Measurements from ENCODE around the gene LENG8.

LENG8 gene

DNA sequence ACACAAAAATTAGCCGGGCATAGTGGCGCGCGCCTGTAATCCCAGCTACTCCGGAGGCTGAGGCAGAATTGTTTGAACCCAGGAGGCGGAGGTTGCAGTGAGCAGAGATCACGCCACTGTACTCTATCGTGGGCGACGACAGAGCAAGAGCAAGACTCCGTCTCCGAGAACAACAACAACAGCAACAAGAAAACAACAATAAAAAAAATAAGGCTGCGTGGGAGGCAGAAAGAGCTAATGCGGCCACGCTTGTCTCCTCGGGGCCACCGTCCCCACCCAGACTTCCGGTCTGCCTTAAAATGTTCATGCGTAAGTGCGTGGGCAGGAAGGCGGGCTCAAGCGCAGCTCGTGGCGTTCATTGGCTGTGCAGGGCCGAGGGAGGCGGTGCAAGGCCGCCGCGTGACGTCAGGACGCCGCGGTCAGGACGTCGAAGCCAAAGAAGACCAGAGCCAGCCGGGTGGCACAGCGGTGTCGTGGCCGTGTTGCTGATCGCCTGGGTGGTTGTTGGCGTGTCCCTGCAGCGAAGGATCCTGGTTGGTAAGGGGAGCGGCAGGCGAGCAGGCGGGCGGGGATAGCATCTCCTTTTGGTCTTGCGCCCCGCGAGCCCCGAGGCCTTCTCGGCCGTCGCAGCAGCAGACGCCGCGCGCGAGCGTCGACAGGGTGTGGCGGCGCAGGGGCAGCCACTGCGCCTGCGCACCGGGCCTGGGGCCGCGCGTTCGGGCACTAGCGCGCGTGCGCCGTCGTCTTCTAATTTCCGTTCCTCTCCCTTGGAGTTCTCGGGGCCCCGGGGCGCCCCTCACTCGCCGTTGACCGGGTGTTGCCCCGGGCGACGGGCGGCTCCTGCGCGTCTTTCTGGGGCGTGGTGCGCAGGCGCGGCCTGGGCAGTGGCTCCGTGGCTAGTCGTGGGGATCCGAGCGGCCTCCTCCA, at the start of gene LENG8:
LENG8 (plus strand) TSS at position 426 of the 927 bp plus-strand sequence. CDS start 2,146 bp downstream, outside the sequence.
- DNase-seq = peak; percentile 99

DNA sequence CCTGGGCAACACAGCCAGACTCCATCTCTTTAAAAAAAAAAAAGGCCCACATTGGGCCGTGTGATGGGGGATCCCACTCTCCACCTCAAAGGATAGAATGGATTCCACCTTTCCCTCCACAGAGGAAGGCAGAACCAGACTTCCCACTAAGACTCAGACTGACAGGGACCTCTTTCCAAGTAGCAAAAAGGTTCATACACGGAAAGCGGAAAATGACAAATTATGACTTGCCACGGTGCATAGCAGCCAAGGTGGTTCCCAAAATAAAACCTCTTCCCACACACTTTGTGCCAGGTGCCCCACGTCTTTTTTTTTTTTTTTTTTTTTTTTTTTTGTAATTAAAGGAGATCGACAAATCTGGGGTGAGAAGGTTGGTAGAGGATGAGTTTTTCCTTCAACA, 48.1 kb upstream of the LENG8 start:
- no peak for DNase-seq

DNA sequence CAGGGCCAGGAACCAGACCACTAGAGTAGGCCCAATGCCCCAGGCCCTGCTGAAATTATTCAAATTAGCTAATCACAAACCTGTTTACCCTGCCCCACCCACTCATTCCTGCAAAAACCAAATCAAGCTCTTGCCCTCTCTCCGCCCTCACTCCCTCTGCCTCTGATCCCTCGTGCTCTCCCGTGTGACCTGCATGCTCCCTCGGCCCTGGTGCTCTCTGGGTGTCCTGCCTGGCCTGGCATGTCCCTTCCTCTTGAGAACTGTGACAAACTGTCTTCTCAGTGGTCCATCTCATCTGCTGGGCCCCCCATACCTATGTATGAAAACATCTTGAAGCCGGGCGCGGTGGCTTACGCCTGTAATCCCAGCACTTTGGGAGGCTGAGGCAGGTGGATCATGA, 45.9 kb upstream of the LENG8 start:
- DNase-seq = no peak

DNA sequence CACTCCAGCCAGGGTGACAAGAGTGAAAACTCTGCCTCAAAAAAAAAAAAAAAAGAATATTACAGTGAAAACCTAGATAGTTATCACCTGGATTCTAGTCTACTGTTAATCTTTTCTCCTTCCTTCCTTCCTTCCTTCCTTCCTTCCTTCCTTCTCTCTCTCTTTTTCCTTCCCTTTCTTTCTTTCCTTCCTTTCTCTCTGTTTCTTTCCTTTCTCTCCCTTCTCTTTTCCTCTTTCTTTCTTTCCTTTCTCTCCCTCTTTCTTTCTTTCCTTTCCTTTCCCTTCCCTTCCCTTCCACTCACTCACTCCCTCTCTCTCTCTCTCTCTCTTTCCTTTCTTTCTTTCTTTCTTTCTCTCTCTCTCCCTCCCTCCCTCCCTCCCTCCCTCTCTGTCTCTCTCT, 43.4 kb upstream of the LENG8 start:
- no peak for DNase-seq

DNA sequence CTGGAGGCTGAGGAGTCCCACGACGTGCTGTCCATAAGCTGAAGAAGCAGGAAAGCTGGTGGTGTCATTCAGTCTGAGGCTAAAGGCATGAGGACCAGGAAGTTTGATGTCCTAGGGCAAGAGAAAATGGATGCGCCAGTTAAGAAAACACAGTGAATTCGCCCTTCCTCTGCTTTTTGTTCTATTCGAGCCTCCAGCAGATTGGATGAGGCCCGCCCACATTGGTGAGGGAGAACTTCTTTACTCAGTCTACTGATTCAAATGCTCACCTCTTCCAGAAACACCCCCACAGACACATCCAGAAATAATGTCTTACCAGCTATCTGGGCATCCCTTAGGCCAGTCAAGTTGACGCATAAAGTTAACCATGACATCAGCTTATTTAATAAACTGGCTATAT, 41.2 kb upstream of the LENG8 start:
- DNase-seq = no peak

DNA sequence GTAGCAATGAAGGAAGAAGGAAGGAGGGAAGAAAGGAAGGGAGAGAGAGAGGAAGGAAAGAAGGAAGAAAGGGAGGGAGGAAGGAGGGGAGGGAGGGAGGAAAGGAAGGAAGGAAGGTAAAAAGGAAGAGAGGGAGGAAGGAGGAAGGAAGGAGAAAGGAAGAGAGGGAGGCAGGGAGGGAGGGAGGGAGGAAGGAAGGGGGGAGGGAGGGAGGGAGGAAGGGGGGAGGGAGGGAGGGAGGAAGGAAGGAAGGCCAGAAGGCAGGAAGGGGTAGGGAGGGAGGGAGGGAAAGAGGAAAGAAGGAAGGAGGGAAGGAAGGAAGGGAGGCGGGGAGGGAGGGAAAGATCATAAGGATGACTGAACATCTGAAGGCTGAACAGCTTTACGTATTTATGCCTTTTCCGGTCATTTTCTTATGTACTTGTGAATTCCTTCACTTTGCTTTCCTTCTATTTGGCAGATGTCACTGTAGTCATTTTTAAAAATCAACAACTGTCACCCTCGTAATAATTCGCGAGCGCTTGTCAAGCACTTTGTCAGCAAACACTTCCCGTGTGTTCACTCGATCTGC, 40.5 kb upstream of the LENG8 start:
- no peak for DNase-seq

DNA sequence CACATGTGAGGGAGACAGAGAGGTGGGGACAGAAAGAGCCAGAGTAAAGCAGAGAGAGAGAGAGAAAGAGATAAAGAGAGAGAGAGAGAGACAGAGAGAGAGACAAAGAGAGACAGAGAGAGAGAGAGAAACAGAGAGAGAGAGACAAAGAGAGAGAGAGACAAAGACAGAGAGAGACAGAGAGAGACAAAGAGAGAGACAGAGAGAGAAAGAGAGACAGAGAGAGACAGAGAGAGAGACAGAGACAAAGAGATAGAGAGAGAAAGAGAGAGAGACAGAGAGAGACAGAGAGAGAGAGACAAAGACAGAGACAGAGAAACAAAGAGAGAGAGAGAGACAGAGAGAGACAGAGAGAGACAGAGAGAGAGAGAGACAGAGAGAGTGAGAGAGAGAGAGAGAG, 38.0 kb upstream of the LENG8 start:
- no peak for DNase-seq

DNA sequence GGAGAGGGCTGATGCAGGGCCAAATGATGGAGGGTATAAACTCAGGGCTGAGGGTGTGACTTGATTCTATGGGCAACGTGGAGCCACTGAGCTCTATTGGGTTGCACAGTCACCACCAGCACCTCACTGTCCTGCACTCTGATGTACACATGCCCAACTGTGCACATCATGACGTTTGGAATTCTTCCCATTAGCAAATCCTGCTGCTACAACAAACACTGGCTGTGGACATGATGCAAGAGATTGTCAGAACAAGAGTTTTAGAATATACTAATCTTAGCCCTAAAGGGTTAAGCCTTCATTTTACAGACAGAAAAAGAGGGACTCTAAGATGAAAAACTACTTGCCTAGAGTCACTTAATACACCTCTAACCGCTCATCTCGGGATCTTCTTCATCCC, 36.1 kb upstream of the LENG8 start:
- no peak for DNase-seq

DNA sequence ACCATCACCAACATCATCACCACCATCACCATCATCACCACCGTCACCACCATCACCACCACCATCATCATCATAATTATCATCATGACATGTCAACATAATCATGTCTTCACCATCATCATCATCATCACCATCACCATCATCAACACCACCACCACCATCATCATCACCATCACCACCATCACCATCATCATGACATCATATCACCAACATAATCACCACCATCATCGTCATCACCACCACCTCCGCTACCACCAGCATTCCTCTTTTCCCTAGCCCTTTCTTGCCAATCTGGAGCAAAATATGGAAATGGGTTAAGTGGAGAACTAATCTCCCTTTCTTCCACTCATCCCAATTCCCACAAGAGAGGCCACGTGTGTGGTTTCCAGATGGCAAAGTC, 34.8 kb upstream of the LENG8 start:
- DNase-seq = no peak

DNA sequence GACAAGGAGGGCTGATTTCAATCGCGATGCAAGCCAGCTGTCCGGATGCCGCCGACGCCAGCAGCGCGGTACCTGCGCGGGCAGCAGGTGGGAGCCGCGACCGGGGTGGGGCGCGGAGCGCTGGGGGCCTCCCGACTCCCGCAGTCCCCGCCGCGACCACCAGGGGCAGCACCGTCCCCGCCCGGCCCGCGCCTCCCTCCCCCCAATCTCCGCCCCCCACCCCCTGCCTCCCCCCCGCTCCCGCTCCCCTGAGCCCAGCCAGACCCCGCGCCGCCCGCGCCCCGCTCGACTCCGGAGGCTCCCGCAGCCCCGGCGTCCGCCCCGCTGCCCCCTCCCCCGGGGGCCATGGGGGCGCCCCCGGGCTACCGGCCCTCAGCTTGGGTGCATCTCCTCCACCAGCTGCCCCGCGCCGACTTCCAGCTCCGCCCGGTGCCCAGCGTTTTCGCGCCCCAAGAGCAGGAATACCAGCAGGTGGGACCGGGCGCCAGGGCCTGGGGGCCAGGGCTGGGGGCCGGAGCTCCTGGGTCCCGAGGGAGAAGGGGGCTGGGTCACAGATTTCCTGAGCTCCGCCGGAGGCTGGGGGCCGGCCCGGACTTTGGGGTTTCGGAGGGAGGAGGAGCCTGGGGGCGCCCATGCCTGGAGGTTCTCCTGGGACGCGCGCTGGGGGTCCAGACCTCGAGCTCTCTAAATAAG, 33.6 kb upstream of the LENG8 start, which contains the start of gene TTYH1:
TTYH1 (plus strand) TSS at position 257 of the 693 bp plus-strand sequence; CDS start at position 346, 89 bp downstream.
- no peak for DNase-seq

DNA sequence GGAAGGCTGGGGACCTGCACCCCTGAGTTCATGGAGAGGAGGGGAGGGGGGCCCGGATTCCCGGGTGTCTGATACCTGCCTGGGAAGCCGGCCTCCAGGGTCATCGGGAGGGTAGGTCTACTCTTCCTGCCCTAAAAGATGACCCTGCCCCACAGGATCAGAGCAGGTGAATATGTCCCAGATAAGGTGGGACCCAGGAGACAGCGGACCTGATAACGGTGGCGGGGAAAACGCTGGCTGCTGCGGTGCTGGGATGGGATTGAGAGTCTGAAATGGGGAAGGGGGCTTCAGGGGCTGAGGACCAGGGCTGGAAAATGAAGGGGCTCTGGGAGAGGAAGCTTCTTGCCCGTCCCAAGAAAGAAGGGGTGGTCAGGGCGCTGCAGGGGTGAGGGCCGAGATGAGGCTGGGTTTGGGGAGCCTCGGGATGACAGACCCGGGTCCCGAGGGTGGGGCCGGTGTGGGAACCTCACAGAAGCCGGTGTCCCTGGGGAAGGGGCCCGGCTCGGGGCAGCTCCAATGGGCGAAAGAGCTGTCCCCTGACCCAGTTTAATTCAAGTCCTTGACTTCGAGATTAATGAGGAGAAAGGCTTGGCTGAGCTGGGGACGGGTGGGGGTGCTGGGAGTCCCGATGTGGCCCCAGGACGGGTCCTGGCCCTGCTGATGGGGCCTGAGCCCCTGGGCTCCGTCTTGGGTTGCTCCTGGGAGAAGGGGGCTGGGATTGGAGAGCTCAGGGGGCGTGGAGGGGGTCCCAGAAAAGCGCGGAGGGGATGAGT, 32.9 kb upstream of the LENG8 start:
- DNase-seq = no peak

DNA sequence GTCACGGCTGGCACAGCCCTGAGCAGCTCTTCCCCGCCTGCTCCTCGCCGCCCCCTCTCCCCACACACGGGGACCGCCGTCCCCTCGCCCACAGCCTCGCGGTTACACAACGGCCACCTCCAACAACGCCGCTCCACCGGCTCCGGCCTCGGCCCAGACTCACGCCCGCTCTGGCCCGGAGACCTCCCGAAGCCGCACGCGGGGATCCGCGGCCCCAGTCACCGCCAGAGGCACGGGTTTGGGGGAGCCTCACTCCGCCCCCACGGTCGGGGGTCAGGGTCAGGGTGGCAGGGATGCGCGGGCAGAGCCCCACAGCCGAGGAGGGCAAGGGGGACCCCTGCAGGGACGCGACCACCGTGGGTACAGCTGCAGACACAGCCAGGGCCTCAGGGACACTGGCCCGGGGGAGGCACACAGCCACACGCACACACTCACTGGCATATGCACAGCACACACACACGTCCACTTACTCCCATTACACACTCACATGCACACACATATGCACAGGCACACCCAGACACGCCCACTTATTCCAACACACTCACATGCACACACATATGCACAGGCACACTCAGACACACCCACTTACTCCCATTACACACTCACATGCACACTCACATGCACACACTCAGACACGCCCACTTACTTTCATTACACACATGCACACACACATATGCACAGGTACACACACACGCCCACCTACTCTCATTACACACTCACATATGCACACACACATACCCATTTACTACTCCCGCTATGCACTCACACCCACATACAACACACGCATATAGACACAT, 32.1 kb upstream of the LENG8 start:
- no peak for DNase-seq

DNA sequence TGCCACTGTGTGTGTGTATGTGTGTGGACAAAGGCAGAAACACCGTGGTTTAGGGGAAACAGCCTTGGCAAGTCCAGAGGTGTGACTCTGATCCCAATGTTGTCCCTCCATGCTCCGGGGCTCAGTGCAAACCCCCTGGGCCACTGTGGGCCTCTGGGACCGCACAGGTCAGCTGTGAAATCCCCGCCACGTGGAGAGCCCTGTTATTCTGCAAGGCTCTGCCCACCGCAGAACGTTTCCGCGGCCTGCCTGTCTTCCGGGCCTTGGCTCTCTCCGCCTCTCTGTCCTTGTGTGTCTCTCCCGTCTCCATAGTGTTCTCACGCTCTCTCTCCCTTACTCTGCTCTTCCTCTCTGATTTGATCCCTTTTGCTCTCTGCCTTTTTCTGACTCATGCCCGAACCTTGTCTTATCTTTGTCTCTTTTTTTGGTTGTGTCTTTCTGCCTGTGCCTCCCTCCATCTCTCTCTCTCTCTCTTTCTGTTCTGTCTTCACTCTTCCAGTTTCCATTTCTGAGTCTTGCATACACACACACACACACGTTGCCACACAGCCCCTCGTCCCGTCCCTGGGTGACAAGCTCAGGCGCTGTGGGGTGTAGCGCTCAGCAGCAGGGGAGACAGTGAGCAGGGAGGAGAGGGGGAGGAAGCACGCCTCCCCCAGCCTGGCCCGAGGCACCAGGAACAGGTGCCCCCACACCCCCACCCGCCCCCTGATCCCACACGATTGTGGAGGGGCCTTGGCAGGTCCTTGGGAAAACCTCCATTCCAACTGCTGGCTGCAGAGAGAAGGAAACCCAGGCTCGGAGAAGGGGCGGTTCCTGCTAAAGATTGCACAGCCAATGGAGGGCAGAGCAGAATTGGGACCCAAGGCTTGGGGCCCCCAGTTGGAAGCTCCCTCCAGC, 30.7 kb upstream of the LENG8 start:
- DNase-seq = peak; percentile 56

DNA sequence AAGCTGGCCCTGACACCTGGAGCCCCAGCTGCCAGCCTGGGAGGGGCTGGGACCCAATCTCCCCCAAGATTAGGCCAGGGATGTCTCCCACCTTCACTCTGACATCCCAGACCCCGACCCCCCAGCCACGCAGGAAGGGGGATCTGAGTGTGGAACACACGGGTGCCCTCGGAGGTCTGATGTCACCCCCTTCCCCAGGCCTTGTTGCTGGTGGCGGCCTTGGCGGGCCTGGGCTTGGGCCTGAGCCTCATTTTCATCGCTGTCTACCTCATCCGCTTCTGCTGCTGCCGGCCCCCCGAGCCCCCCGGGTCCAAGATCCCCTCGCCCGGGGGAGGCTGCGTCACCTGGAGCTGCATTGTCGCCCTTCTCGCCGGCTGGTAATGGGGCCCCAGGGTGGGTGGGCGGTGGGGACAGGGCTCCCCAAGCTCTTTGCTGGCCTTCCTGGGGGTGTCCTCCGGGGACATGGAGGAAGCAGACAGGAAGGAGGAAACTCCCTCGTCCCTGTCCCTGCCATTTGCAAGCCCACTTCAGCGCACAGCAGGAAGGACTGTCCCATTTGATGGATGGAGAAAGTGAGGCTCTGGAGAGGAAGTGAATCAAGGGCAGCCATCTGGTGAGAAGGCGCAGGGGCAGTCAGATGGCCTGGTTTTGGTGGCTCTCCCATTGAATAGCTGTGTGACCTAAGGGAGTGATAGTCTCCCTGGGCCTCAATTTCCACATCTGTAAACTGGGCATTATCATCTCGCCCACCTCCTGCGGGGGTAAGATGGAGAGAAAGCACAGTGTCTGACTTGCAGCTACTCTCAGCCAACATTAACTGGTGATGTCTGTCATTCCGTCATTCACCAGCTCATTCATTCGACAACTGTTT, 29.8 kb upstream of the LENG8 start:
- no peak for DNase-seq

DNA sequence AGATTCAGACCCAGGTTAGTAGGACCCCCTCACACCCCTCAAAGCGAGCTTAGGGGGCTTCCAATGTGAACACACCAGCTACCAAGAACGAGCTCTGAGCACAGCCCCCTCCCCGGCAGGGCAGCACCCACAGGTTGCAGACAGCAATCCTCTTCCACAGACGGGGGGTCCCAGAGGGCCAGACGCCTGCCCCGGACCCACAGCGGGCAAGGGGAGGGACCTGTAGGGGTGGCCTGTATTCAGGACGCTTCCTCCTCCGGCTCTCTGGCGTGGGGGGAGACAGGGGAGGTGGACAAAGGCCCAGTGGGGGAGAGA, 29.0 kb upstream of the LENG8 start:
- no peak for DNase-seq

DNA sequence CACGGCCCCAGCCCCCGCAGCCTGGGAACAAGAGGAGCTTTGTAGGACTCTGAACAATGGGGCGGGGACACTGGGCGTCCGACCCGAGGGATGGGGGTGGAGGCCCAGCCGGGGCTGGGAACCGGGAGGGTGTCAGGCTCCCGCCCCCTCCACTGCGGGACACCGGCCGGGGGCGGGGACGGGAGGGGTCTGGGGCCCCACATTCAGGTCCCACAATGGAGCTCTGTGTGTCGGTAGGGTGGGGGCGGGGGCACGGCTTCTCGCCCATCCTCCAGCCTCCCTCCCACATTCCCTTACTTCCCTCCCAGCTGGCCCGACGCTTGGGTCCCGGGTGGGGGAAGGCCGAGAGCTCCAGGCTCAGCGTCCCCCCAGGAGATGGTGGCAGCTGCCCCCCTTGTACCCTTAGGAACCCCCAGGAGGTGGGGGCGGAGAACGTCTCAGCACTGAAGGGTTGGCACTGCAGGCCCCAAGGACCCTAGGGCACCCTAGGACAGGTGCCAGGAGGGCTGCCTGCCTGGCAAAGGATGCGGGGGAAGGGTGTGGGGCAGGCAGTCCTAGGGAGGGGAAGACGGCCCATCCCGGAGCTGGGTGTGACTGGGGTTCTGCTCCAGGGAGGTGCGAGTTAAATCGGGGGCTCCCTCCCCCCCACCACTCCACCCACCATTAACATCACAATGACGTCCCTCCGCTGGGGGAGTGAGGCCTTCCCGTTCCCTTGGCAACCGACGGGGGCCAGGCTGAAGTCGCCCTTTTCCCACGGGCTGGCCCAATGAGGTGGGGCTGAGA, 28.4 kb upstream of the LENG8 start:
- DNase-seq = no peak

DNA sequence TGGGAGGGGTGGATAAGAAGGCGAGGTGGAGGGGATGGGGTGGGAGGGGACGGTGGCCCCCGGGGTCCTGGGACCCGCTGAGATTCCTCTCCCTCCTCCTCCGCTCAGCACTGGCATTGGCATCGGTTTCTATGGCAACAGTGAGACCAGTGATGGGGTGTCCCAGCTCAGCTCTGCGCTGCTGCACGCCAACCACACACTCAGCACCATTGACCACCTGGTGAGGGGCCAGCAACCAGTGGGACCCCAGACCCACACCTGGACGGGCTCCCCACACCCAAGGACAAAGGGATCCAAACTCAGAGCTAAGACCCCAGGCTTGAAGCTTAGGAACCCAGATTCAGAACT, 27.9 kb upstream of the LENG8 start:
- no peak for DNase-seq

DNA sequence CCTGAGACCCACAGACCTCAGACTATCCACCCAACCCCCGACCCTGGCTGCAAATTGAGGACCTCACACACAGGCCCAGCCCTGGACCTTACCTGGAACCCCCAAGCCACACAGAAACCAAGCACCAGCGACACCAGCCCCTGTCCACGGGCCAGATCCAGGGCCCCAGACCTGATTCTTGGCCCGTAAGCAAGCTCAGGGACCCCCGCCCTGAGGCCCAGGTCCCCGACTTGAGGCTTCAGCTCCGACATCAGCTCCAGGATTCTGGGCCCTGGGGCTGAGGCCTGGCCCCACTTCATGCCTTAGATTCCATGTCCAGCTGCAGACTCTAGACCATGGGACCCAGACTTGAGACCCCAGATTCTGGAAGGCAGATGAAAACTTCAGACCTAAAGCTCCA, 27.5 kb upstream of the LENG8 start:
- no peak for DNase-seq

DNA sequence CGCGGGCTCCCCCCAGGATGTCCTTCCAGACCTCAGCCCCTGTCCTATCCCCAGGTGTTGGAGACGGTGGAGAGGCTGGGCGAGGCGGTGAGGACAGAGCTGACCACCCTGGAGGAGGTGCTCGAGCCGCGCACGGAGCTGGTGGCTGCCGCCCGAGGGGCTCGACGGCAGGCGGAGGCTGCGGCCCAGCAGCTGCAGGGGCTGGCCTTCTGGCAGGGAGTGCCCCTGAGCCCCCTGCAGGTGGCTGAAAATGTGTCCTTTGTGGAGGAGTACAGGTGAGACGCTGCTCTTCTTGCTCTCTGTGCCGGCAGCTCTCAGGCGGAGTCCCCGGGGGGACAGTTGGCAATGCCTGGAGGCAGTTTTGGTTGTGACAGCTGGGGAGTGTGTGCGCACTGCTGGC, 26.9 kb upstream of the LENG8 start:
- no peak for DNase-seq

DNA sequence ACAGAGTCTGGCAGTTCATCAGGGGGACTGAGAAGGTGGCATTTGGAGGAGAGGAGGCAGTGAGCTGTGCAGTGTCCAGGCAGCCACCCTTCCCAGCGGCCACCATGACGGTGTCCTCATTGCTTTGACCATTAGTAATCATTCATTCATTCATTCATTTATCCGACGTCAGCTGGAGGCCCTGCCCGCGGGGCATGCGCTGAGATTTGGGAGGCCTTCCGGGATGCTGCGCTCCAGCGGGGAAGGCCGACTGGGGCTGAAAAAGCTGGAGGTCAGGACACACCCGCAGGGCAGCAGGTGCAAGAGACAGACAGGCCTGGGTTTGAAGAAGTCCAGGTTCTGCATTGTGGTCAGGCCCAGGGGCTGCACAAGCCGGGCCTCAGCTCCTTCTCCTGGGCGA, 24.8 kb upstream of the LENG8 start:
- DNase-seq = no peak

All from suppressor macrophage treated with lipopolysaccharide for 4 hours (primary cell).